ENCODE data around the gene ABTB2. TPM values are rescaled to one million over a fixed set of nuclear protein-coding genes. Genes with fewer than 3 reads are reported as not detected.

The ABTB2 gene
- total and polyA plus RNA-seq, 2 of the 8 experiments (the other 6 are each of a cell fraction or from before 2014, with no cell fraction given): 7.7 to 10.2 TPM

DNA sequence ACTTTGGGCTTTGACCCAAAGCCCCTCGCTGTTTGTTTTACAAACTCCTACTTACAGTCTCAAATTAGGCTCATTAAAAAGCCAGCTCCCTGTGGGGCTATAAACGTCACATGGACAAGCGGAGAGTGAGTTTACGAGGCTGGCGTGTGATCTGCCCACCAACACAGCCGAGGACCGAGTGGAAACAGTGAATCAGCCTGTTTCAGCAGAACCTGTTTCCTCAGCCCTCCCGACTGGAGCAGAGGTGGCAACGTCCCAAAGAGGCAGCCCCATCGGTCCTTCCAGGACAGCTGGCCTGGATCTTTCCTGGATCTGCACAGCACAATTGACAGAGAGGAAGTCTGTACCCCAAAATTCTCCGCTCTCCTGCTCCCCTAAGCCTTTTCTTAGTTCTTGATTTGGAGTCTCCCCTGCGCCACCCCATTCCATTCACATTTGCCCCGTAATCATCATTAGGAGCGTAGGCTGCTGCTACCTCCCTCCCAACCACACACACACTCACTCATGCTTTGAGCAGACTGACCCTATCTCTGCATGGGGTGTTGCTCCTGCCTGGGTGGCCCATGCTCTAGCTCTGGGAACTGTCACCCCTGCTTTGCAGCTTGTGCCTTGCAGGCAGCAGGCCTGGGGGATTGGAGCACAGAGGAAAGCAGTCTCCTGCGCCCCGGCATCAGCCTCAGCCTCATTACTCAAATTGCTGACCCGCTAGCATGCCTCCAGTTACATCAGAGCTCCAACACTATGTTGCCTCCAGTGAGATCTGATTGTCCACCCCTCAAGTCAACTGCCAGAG, 134.6 kb downstream of the ABTB2 start:
- no peak for TF ChIP-seq EZH2 (IDR thresholded peaks at IDR 0.05; ENCODE audit: low read depth, low read length, severe bottlenecking)
- no peak for TF ChIP-seq TBP (IDR thresholded peaks at IDR 0.05; ENCODE audit: low read depth, low read length)
- no peak for TF ChIP-seq JUND (IDR thresholded peaks at IDR 0.05; ENCODE audit: low read length)
- TF ChIP-seq, protein P1, sequence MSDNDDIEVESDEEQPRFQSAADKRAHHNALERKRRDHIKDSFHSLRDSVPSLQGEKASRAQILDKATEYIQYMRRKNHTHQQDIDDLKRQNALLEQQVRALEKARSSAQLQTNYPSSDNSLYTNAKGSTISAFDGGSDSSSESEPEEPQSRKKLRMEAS (IDR thresholded peaks at IDR 0.05): no peak
- TF ChIP-seq POU5F1 (IDR thresholded peaks at IDR 0.05; ENCODE audit: low read depth, low read length): no peak
- H3K14ac ChIP-seq (ENCODE audit: insufficient read length): no peak overlapping the region
- H3K9me3 ChIP-seq (ENCODE audit: insufficient read depth in 2 of 2, low read depth in 1 of 2, low read length in 1 of 2): no peaks in the 10 kb centered on the region
- no peaks in the 10 kb centered on the region for H3K36me3 ChIP-seq (ENCODE audit: control insufficient read depth in 2 of 4, insufficient read depth in 4 of 4, low read length in 3 of 4)
- H3K4me3 ChIP-seq (ENCODE audit: extremely low read depth in 1 of 4, insufficient read depth in 2 of 4, low read depth in 3 of 4, low read length in 4 of 4): no peak overlapping the region
- CTCF ChIA-PET (ENCODE audit: partially characterized antibody): interaction anchor here (0.6 to 1.8 kb wide), 8 partner anchors 8 to 133 kb away, joined by 3 to 5 read pairs (median 3); no protein-coding TSS in a partner anchor
- FAIRE-seq (no peak), DNase-seq (ENCODE audit: low read depth in 1 of 2, low spot score in 2 of 2) (no peak)
- no peak overlapping the region for H3K56ac ChIP-seq (replicated peaks; ENCODE audit: insufficient read length, low read depth, low read length)
- no peak overlapping the region for H2BK20ac ChIP-seq (ENCODE audit: low read length)
- H2AK5ac ChIP-seq (ENCODE audit: low read depth, low read length): no peak overlapping the region
- no peak overlapping the region for H4K5ac ChIP-seq (ENCODE audit: insufficient read length, low read depth, low read length)
- peaks cover 2 to 13% (median 8%) of the 10 kb centered on the region in 4 experiments; a peak in 6 of 7 replicates for H3K4me1 ChIP-seq (replicated peaks in 1 of 4; ENCODE audit: control insufficient read depth in 3 of 4, insufficient read depth in 4 of 4, low read length in 3 of 4)
- H2BK120ac ChIP-seq (replicated peaks; ENCODE audit: low read depth, low read length): no peak overlapping the region
- H3K18ac ChIP-seq (ENCODE audit: extremely low read depth, low read length): no peak overlapping the region
- no peaks in the 10 kb centered on the region for H4K20me1 ChIP-seq (replicated peaks in 1 of 2; ENCODE audit: control insufficient read depth in 1 of 2, insufficient read depth in 2 of 2, low read length in 2 of 2)
- H3K4ac ChIP-seq (replicated peaks; ENCODE audit: insufficient read length, low read depth, low read length): no peak overlapping the region
- H3K27me3 ChIP-seq (replicated peaks in 1 of 4; ENCODE audit: control insufficient read depth in 3 of 4, extremely low read depth in 1 of 4, insufficient read depth in 3 of 4, low read length in 3 of 4): no peaks in the 10 kb centered on the region
- no peaks in the 10 kb centered on the region for H3K79me1 ChIP-seq (ENCODE audit: low read depth, low read length)
- H3K9ac ChIP-seq (replicated peaks in 1 of 4; ENCODE audit: extremely low read depth in 1 of 4, low read depth in 3 of 4, low read length in 3 of 4): 0 out of 7 replicates have a peak overlapping the region, but pooled peaks of 1 of the 4 experiments have one; percentile 40
- peak overlapping the region; percentile 32; the same call in 1 of the 2 replicates for H2BK12ac ChIP-seq (ENCODE audit: low read depth, low read length)
- no peak overlapping the region for H3K27ac ChIP-seq (ENCODE audit: low read depth, low read length)
- H2BK15ac ChIP-seq (ENCODE audit: low read length): 0 out of 2 replicates have a peak overlapping the region, but pooled peaks have one; percentile 67
- H2BK5ac ChIP-seq (ENCODE audit: low read depth, low read length): no peak overlapping the region
- no peak overlapping the region for H4K8ac ChIP-seq (ENCODE audit: extremely low read depth, insufficient read depth, low read length)
- H3K23ac ChIP-seq (ENCODE audit: insufficient read length): no peak overlapping the region
- H2AFZ ChIP-seq (ENCODE audit: low read length): no peak overlapping the region
- H3K79me2 ChIP-seq (ENCODE audit: control insufficient read depth in 1 of 2, insufficient read depth in 2 of 2, low read length in 2 of 2): no peaks in the 10 kb centered on the region
- no peak overlapping the region for H4K91ac ChIP-seq (replicated peaks; ENCODE audit: insufficient read length, low read length)
- WGBS, 2 experiments (ENCODE audit: extremely low coverage in 1 of 2, insufficient coverage in 1 of 2, insufficient read length in 1 of 2, insufficient replicate concordance in 2 of 2, low coverage in 1 of 2, low lambda C conversion rate in 2 of 2, missing lambda C conversion rate in 1 of 2): 79% methylated on average over 16 of the region's 17 CpGs; no CpG with 5 or more reads in 1 of the 2 experiments
- no peaks in the 10 kb centered on the region for H3K23me2 ChIP-seq (ENCODE audit: low read depth, low read length)
- H3K4me2 ChIP-seq (ENCODE audit: insufficient read depth in 1 of 2, low read depth in 2 of 2, low read length in 2 of 2): no peak overlapping the region; a peak in 1 of 4 replicates
- POLR2A ChIA-PET (ENCODE audit: partially characterized antibody): interaction anchor here (1.4 to 1.6 kb wide), 2 partner anchors 11 to 134 kb away, joined by 4 read pairs; partner anchors contain the start of gene ABTB2
